ENCODE data around the gene OAS2. TPM values are rescaled to one million over a fixed set of nuclear protein-coding genes. Genes with fewer than 3 reads are reported as not detected.
"Not testable (repeated sequence)": the region's sequence is repeated elsewhere in the genome, so short reads cannot be mapped to it uniquely, and the experiment has no call there.

OAS2 gene
- total and polyA plus RNA-seq, 8 donors: 0.79 to 3.9 (median 1.2) TPM

GRCh38 chr12:112947761-112948160, 30.6 kb upstream of the OAS2 start:
- intact Hi-C loops (cut with DNase I): no loop called here

GRCh38 chr12:112948806-112949205, 29.5 kb upstream of the OAS2 start:
- no peak for TF ChIP-seq CTCF (IDR thresholded peaks at IDR 0.05)
- Histone ChIP-seq H3K27ac (no peak overlapping the region), H3K27me3 (no peaks in the 10 kb centered on the region), H3K4me1 (no peaks in the 10 kb centered on the region), H3K9me3 (no peaks in the 10 kb centered on the region), H3K36me3 (peaks cover 0 to 7% (median 0%) of the 10 kb centered on the region in 3 donors), H3K4me3 (no peak overlapping the region)
- 93 to 95% methylated on average over 7 of the region's 7 CpGs for WGBS, 2 donors
- no peak for ATAC-seq
- intact Hi-C loops (cut with DNase I): no loop called here
- no peak for FAIRE-seq
- no peak for DNase-seq

More at GRCh38 chr12:112947761-112948160, 30.6 kb upstream of the OAS2 start:
- peaks cover 0 to 7% (median 0%) of the 10 kb centered on the region in 3 donors for H3K36me3 ChIP-seq
- WGBS, 2 donors: 91 to 95% methylated on average over 5 of the region's 5 CpGs
- no peaks in the 10 kb centered on the region for H3K4me1 ChIP-seq
- H3K27ac ChIP-seq: no peak overlapping the region
- H3K9me3 ChIP-seq: no peaks in the 10 kb centered on the region
- ATAC-seq (no peak), DNase-seq (no peak), FAIRE-seq (no peak)
- H3K27me3 ChIP-seq: no peaks in the 10 kb centered on the region
- TF ChIP-seq CTCF (IDR thresholded peaks at IDR 0.05): no peak
- H3K4me3 ChIP-seq: no peak overlapping the region

GRCh38 chr12:112950701-112951100, 27.6 kb upstream of the OAS2 start:
- Histone ChIP-seq H3K4me3 (no peak overlapping the region), H3K36me3 (peaks cover 0 to 7% (median 0%) of the 10 kb centered on the region in 3 donors), H3K27ac (no peak overlapping the region), H3K27me3 (no peaks in the 10 kb centered on the region), H3K4me1 (no peaks in the 10 kb centered on the region), H3K9me3 (no peaks in the 10 kb centered on the region)
- intact Hi-C loops (cut with DNase I): no loop called here
- no peak for TF ChIP-seq CTCF (IDR thresholded peaks at IDR 0.05)
- ATAC-seq: no peak
- no peak for FAIRE-seq
- WGBS, 2 donors: 92% methylated on average over 11 of the region's 11 CpGs
- no peak for DNase-seq

- H3K9me3 ChIP-seq; H3K4me3 ChIP-seq; H3K36me3 ChIP-seq; intact Hi-C loops (cut with DNase I); H3K27ac ChIP-seq; H3K27me3 ChIP-seq; DNase-seq; ATAC-seq; H3K4me1 ChIP-seq; FAIRE-seq: not testable (repeated sequence)
- 89 to 95% methylated on average over 4 of the region's 4 CpGs for WGBS, 2 donors
These were observed 21.2 kb upstream of the OAS2 start for GRCh38 chr12:112957125-112957524.

- peaks cover 0 to 7% (median 0%) of the 10 kb centered on the region in 3 donors for H3K36me3 ChIP-seq
- no peak overlapping the region for H3K27ac ChIP-seq
- no peaks in the 10 kb centered on the region for H3K27me3 ChIP-seq
- no peak overlapping the region for H3K4me3 ChIP-seq
- no peaks in the 10 kb centered on the region for H3K4me1 ChIP-seq
- FAIRE-seq (no peak), ATAC-seq (no peak), DNase-seq (no peak)
- intact Hi-C loops (cut with DNase I): no loop called here
- WGBS, 2 donors: 85 to 88% methylated on average over 7 of the region's 7 CpGs
- no peak for TF ChIP-seq CTCF (IDR thresholded peaks at IDR 0.05)
- no peaks in the 10 kb centered on the region for H3K9me3 ChIP-seq
These were observed 17.2 kb upstream of the OAS2 start for GRCh38 chr12:112961074-112961473.

All from pancreas (tissue), 10 donors.